Limb (tissue), 2 donors: Measurements from ENCODE around the gene IL17RE.

Source experiments
- DNase-seq, 2 donors: peaks; one replicate each; pipeline ENCODE4 v3.0.0-alpha.2; 2016; ENCODE audit errors: extremely low spot score in 2 of 2

The IL17RE gene

DNA sequence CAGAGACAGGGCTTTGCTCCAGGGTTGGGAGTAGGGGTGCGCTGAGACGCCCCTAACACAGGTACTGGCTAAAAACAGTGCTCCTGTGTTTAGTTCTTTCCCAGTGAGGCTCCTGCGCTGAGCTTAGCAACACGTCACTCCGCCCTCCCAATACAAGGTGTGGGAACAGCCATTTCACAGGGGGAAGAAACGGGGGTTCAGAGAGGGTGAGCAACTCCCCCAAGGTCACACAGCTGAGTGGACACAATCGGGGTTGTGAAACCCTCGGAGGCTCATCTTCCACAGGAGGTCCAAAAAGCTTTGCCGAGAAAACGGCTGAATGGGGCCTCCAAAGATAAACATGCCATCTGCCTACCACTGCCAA, 48.9 kb downstream of the IL17RE start:
- no peak for DNase-seq

DNA sequence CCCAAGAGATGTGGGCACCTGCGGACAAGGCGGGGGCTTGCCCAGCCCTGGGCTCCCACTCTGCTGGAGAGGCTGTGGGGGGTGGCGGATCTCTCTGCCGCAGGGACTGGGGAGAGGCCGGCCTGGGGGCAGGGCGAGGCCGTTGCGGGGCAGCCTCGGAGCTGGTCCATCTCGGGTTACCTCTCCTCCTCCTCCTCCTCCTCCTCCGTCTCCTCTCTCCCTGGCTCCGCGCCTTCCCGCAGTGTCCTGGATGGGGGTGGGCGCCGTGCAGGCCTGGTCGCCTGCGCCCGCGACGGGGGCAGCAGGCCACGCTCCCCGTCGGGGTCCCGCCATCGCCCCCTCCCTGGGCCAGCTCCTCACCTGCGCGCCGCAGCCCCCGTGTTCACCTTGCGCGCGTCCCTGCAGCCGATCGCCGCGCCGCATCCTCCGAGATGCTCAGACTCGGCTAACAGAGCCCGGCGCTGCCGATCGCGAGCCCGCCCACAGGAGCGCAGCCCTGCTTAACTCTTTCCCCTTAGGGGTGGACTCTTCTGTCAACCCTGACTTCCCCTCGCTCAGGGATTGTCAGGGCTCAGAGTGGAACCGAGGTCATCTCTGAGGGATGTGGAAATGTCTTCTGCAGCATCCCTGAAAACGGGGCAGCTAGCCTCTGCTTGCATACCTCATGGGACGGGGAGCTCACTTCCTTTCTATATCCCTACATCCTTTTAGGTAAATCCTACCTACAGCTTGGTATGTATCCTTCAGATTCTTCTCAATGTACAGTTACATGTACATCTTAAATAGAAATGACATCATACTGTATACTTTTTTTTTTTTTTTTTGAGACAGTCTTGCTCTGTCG, 49.5 kb downstream of the IL17RE start, which contains the start of gene PRRT3:
TSS of gene PRRT3 (minus strand) at position 447 of the 844 bp plus-strand sequence. CDS start 2,293 bp downstream, outside the sequence.
- DNase-seq, result peak; percentile 21 to 65

DNA sequence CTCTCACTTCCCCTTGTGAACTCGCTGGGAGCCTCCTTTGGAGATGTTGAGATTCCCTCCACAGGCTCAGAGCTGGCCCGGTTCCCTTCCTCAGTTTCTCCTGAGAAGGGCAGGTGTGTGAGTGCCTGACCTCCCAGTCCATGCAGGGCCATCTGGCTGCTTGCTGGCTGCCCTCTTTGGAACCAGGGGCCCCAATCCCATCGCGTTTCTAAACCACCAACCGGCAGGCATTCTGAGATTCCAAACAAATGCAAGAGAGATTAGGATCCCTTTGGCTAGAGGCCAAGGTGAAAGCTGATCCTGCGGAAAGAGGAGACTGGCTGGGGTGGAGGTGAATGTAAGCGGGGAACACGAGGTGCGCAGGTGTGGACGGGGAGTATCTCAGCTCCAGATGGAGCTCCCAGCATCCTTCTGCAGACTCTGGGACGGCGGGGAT, 52.4 kb downstream of the IL17RE start:
- DNase-seq, result no peak

DNA sequence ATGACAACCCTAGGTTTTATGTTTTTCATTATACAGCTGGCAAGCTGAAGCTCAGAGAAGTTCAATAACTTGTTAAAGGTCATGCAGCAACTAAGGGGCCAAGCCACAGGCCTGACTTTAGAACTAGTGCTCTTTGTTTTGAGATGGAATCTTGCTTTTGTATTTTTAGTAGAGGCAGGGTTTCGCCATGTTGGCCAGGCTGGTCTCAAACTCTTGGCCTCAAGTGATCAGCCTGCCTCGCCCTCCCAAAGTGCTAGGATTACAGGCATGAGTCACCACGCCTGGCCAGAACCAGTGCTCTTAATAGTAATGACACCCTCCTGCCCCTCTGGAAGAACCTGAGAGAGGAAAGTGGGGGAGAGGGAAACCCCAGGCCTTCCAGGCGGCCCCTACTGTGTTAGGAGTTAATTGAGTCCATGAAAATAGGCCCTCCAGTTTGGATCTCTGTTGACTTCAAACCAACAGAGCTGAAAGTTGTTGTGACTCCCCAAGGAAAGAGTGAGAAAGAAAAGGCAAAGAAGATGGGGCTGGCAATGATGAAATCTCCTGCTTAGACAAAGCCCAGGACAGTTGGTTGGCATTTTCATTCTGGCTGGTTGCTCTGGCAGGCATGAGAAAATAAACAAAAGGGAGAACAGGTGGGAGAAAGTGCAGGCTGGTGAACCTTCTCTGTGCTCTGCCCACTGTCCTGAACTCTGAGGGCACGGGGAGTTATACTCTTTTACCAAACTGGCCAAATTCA, 53.1 kb downstream of the IL17RE start:
- DNase-seq, result no peak

DNA sequence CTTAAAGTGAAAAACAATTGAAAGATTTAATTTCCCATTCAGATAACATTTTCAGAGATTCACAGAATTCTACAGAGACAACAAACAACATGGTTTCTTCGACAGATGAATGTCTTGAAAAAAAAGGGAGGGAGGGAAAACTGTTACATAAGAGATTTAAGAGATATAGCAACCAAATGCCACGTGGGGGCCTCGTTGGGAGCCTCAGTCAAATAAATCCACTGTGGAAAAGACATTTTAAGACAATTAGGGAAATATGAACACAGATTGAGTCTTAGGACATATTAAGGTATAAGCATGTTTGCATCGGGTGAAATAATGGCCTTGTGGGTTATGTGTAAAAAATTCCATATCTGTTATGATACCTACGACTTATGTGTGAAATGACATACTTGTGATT, 54.6 kb downstream of the IL17RE start:
- no peak for DNase-seq

DNA sequence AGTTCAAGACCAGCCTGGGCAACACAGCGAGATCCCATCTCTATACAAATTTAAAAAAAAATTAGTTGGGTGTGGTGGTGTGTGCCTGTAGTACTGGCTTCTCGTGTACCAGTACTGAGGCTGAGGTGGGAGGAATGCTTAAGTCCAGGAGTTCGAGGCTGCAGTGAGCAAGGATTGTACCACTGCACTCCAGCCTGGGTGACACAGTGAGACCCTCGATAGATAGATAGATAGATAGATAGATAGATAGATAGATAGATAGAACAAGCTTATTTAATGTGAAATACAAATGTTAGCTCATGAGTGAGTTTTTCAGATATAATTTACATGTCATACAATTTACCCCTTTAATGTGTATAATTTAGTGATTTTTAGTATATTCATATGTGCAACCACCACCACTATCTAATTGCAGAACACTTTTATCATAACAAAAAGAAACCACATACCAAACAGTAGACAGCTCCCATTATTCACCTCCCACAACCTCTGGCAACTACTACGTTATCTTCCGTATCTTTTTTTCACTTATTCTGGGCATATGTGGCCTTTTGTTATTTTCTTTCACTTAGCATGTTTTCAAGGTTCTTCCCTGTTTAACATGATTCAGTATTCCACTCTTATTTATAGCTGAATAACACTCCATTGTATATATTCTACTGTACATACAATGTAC, 62.7 kb downstream of the IL17RE start:
- no peak for DNase-seq
